Right lobe of liver (tissue), 4 donors: ENCODE data around the gene CPOX.

Experiments used
- POLR2A ChIP-seq: fragments of 450-650 bp; IDR thresholded peaks from one replicate; pipeline ENCODE4 v1.6.1; 2017; ENCODE audit warnings: antibody characterized with exemption, mild to moderate bottlenecking
- TF ChIP-seq, protein P1 (sequence below), 4 donors: fragments of 200-600 bp in 3 of 4; fragments of 450-650 bp in 1 of 4; IDR thresholded peaks; one replicate each; pipeline versions ENCODE4 v1.5.1 to v1.8.0; 2016 to 2022; ENCODE audit warnings: antibody characterized with exemption in 4 of 4, mild to moderate bottlenecking in 2 of 4
- donor health status: DM: no; HTN: no; CAD: no.
- donor health status: DM: no; HTN: no; CAD: no.
- donor health status: DM: no; HTN: yes; CAD: no.

DNA sequence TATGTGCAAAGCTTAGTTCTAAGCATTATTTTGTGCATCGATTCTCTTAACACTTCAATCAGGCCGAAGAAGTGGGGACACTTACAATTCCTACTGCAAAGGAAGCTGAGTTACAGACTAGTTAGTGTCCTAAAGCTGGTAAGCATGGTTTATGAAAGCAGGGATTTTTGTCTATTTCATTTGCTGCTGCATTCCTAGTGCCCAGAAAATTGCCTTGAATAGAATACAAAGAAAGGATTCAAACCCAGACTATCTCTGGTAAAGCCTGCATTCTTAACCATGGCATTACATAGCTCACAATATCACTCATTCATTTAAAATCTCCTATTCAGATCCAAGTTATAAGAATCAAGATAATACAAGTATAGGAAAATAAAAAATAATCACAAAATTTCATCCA lies 24.4 kb upstream of the CPOX start:
- TF ChIP-seq, protein P1, sequence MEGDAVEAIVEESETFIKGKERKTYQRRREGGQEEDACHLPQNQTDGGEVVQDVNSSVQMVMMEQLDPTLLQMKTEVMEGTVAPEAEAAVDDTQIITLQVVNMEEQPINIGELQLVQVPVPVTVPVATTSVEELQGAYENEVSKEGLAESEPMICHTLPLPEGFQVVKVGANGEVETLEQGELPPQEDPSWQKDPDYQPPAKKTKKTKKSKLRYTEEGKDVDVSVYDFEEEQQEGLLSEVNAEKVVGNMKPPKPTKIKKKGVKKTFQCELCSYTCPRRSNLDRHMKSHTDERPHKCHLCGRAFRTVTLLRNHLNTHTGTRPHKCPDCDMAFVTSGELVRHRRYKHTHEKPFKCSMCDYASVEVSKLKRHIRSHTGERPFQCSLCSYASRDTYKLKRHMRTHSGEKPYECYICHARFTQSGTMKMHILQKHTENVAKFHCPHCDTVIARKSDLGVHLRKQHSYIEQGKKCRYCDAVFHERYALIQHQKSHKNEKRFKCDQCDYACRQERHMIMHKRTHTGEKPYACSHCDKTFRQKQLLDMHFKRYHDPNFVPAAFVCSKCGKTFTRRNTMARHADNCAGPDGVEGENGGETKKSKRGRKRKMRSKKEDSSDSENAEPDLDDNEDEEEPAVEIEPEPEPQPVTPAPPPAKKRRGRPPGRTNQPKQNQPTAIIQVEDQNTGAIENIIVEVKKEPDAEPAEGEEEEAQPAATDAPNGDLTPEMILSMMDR (IDR thresholded peaks at IDR 0.05), result no peak
- no peak for TF ChIP-seq POLR2A
